Breast epithelium (tissue), 4 donors: ENCODE data around the gene BCL2L13. TPM values are rescaled to one million over a fixed set of nuclear protein-coding genes. Genes with fewer than 3 reads are reported as not detected.

Experiments
- DNase-seq, 2 donors: peaks; one replicate each; pipeline ENCODE4 v3.0.0-alpha.2; 2019; ENCODE audit warnings: low spot score in 2 of 2
- H3K27ac ChIP-seq, 2 donors: fragments of 200-600 bp; sonication (generic) in 1 of 2; one replicate each; pipeline ENCODE4 v1.5.1; 2016 to 2019; ENCODE audit warnings: mild to moderate bottlenecking in 1 of 2
- H3K27me3 ChIP-seq, 2 donors: fragments of 200-600 bp; sonication (generic) in 1 of 2; one replicate each; pipeline versions ENCODE4 v1.5.1 to v1.6.0; 2017 to 2019; ENCODE audit warnings: control low read depth in 1 of 2, mild to moderate bottlenecking in 1 of 2
- H3K36me3 ChIP-seq: fragments of 200-600 bp; one replicate; pipeline ENCODE4 v1.5.1; 2019
- H3K4me1 ChIP-seq, 2 donors: fragments of 200-600 bp; sonication (generic); one replicate each; pipeline ENCODE4 v1.5.1; 2016 to 2019; ENCODE audit warnings: control low read depth in 1 of 2
- H3K4me3 ChIP-seq, 3 donors: fragments of 200-600 bp; sonication (generic); 1 replicate in 2 of 3; 2 replicates in 1 of 3; pipeline ENCODE4 v1.5.1; 2016 to 2019; ENCODE audit warnings: mild to moderate bottlenecking in 3 of 3, moderate library complexity in 2 of 3
- H3K9me3 ChIP-seq, 2 donors: fragments of 200-600 bp; sonication (generic) in 1 of 2; one replicate each; pipeline ENCODE4 v1.5.1; 2016 to 2019; ENCODE audit warnings: control low read depth in 1 of 2
- CTCF ChIP-seq, 3 donors: fragments of 450-650 bp; IDR thresholded peaks; one replicate each; pipeline ENCODE4 v1.5.1; 2016 to 2017; ENCODE audit warnings: antibody characterized with exemption in 3 of 3, mild to moderate bottlenecking in 3 of 3, moderate library complexity in 3 of 3
- POLR2A ChIP-seq: fragments of 450-650 bp; IDR thresholded peaks from one replicate; pipeline ENCODE4 v1.6.1; 2016; ENCODE audit warnings: antibody characterized with exemption, mild to moderate bottlenecking, moderate library complexity
- POLR2AphosphoS5 ChIP-seq, 3 donors: sonication (generic); formaldehyde crosslinking; IDR thresholded peaks; one replicate each; pipeline ENCODE4 v1.6.1; 2017; ENCODE audit warnings: antibody characterized with exemption in 3 of 3
- intact Hi-C: fragments of 100-400 bp; cut with DNase I; formaldehyde crosslinking; loops from one replicate; pipeline ENCODE4 v1.15.1; 2023; ENCODE audit warnings: low total_unique reads
- total RNA-seq, 3 donors: library from RNA; depleted of rRNA; stranded (reverse); fragments of >200 nt; gene quantifications; one replicate each; pipeline ENCODE4 v1.1.0, GENCODE V29; 2016

Gene BCL2L13
- total RNA-seq, 3 donors from 2014 or later: 46.9 to 140 (median 61.6) TPM

GRCh38 chr22:17772958-17773605, 134.5 kb downstream of the BCL2L13 start:
- Histone ChIP-seq H3K27me3 (no peaks in the 10 kb centered on the region), H3K27ac (peak overlapping the region in 1 of 2 donors; percentile 12), H3K9me3 (no peaks in the 10 kb centered on the region), H3K4me1 (peaks cover 0 to 9% of the 10 kb centered on the region in 2 donors), H3K4me3 (peak overlapping the region; percentile 55 to 93 (median 88)), H3K36me3 (no peaks in the 10 kb centered on the region)
- TF ChIP-seq POLR2AphosphoS5 (IDR thresholded peaks at IDR 0.05) (no peak), CTCF (IDR thresholded peaks at IDR 0.05) (no peak), POLR2A (no peak)
- DNase-seq: no peak
- intact Hi-C loops: no loop called here

- TF ChIP-seq POLR2A (no peak), CTCF (IDR thresholded peaks at IDR 0.05) (no peak), POLR2AphosphoS5 (IDR thresholded peaks at IDR 0.05) (no peak)
- intact Hi-C loops: no loop called here
- H3K4me1 ChIP-seq: peaks cover 0 to 9% of the 10 kb centered on the region in 2 donors
- no peak for DNase-seq
- no peaks in the 10 kb centered on the region for H3K36me3 ChIP-seq
- no peaks in the 10 kb centered on the region for H3K27me3 ChIP-seq
- peak overlapping the region; percentile 55 to 93 (median 88) for H3K4me3 ChIP-seq
- no peaks in the 10 kb centered on the region for H3K9me3 ChIP-seq
- H3K27ac ChIP-seq: peak overlapping the region; percentile 57 to 77
These were observed 135.1 kb downstream of the BCL2L13 start for GRCh38 chr22:17773606-17774205.

- no peaks in the 10 kb centered on the region for H3K27me3 ChIP-seq
- no peaks in the 10 kb centered on the region for H3K36me3 ChIP-seq
- DNase-seq: no peak
- no peak for TF ChIP-seq CTCF (IDR thresholded peaks at IDR 0.05)
- TF ChIP-seq POLR2A: no peak
- TF ChIP-seq POLR2AphosphoS5 (IDR thresholded peaks at IDR 0.05): no peak
- H3K27ac ChIP-seq: peak within 1 kb of the TSS; percentile 57 to 77
- intact Hi-C loops: no loop called here
- H3K4me3 ChIP-seq: peak within 1 kb of the TSS; percentile 55 to 93 (median 88)
- H3K9me3 ChIP-seq: no peaks in the 10 kb centered on the region
- H3K4me1 ChIP-seq: peaks cover 0 to 9% of the 10 kb centered on the region in 2 donors
These were observed 135.8 kb downstream of the BCL2L13 start, which contains the start of gene BID for GRCh38 chr22:17774206-17774925. BID (minus strand) TSS chr22:17774469; CDS start chr22:17750116, 24,353 bp downstream.

DNA sequence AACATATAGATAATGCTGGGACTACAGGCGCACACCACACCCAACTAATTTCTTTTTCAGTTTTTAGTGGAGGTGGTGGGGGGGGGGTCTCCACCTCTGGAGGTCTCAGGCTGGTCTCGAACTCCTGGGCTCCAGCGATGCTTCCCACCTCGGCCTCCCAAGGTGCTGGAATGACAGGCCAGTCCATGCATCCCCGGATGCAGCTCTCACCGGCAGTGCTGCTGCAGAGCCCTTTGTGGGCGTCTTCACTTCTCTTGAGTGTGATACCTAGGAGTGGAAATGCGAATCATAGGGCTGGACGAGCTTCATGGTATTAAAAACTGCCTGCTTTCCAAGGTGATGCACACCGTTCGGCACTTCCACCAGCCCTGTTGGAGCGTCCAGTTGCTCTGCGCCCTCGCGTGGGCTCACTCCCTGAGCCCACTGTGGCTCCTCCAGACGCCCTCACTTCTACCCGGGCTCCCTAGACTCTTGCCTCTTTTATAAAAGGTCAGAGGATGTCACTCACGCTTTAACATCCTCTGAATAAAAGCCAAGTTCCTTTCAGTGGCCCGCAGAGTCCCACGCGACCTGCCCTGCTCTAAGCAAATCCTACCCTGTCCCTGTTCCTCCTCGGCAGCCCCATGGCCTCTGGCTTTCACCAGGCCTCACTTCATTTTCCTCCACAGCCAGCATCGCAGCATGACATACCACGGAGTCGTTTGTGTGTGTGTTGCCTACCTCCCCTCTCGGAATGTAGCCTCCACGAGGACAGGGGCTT, 136.5 kb downstream of the BCL2L13 start:
- peak overlapping the region in 2 of 3 donors; percentile 88 to 93 for H3K4me3 ChIP-seq
- intact Hi-C loops: no loop called here
- no peak for DNase-seq
- H3K4me1 ChIP-seq: peaks cover 0 to 9% of the 10 kb centered on the region in 2 donors
- no peak overlapping the region for H3K27ac ChIP-seq
- no peaks in the 10 kb centered on the region for H3K27me3 ChIP-seq
- H3K36me3 ChIP-seq: no peaks in the 10 kb centered on the region
- no peaks in the 10 kb centered on the region for H3K9me3 ChIP-seq
- no peak for TF ChIP-seq CTCF (IDR thresholded peaks at IDR 0.05)
- TF ChIP-seq POLR2A: no peak
- no peak for TF ChIP-seq POLR2AphosphoS5 (IDR thresholded peaks at IDR 0.05)
